ENCODE data around the gene MRTO4. TPM values are rescaled to one million over a fixed set of nuclear protein-coding genes. Genes with fewer than 3 reads are reported as not detected.

The MRTO4 gene
- total and polyA plus RNA-seq, 9 of the 15 experiments (the other 6 are each of a cell fraction or from before 2014, with no cell fraction given), result 62.0 to 173 (median 146) TPM

DNA sequence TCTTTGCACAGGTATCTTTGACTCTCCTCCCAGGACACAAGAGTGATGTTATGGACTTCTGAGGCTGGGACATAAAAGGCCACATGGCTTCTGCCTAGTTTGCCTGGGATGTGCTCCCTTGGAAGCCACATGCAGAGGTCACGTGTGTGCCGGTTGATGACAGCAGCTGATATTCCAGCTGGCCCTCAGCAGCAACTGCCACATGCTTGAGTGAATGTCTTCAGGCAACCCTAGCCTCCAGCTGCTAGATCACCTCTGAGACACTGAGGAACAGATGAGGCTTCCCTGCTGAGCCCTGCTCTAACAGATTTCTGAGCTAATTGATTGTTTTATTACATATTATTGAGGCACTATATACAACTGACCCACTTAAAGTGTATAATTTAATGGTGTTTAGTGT lies 48.6 kb downstream of the MRTO4 start (continued):
- TF ChIP-seq ZNF274 (IDR thresholded peaks at IDR 0.05; ENCODE audit: borderline replicate concordance, low read depth, low read length), result no peak
- no peak for TF ChIP-seq CBX2 (IDR thresholded peaks at IDR 0.05; ENCODE audit: insufficient read depth, low read length, poor library complexity, severe bottlenecking)
- no peak for TF ChIP-seq SIRT6 (IDR thresholded peaks at IDR 0.05; ENCODE audit: low read depth, low read length)
- TF ChIP-seq PTRF (tag; IDR thresholded peaks at IDR 0.05), result no peak
- TF ChIP-seq, protein P1, sequence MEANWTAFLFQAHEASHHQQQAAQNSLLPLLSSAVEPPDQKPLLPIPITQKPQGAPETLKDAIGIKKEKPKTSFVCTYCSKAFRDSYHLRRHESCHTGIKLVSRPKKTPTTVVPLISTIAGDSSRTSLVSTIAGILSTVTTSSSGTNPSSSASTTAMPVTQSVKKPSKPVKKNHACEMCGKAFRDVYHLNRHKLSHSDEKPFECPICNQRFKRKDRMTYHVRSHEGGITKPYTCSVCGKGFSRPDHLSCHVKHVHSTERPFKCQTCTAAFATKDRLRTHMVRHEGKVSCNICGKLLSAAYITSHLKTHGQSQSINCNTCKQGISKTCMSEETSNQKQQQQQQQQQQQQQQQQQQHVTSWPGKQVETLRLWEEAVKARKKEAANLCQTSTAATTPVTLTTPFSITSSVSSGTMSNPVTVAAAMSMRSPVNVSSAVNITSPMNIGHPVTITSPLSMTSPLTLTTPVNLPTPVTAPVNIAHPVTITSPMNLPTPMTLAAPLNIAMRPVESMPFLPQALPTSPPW (CRISPR knock-in tag; IDR thresholded peaks at IDR 0.05), result no peak
- no peak for TF ChIP-seq ZNF655 (CRISPR knock-in tag; IDR thresholded peaks at IDR 0.05)
- no peak for TF ChIP-seq ZNF696 (CRISPR knock-in tag; conservative IDR thresholded peaks at IDR 0.05)
- TF ChIP-seq PTBP1 (IDR thresholded peaks at IDR 0.05; ENCODE audit: low read depth, low read length), result no peak
- TF ChIP-seq FIP1L1 (IDR thresholded peaks at IDR 0.05; ENCODE audit: low read depth, low read length, poor library complexity, severe bottlenecking), result no peak
- TF ChIP-seq ZNF57 (CRISPR knock-in tag; IDR thresholded peaks at IDR 0.05), result no peak
- TF ChIP-seq TGIF2 (CRISPR knock-in tag; IDR thresholded peaks at IDR 0.05), result no peak
- TF ChIP-seq OTX1 (CRISPR knock-in tag; IDR thresholded peaks at IDR 0.05), result no peak
- TF ChIP-seq THRB (CRISPR knock-in tag; conservative IDR thresholded peaks at IDR 0.05), result no peak
- TF ChIP-seq KAT7 (CRISPR knock-in tag; IDR thresholded peaks at IDR 0.05; ENCODE audit: borderline replicate concordance), result no peak
- TF ChIP-seq MEF2A (IDR thresholded peaks at IDR 0.05; ENCODE audit: control insufficient read depth, low read depth, low read length), result no peak
- TF ChIP-seq, protein P2, sequence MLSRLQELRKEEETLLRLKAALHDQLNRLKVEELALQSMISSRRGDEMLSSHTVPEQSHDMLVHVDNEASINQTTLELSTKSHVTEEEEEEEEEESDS (CRISPR knock-in tag; IDR thresholded peaks at IDR 0.05), result no peak
- TF ChIP-seq ZNF280B (CRISPR knock-in tag; IDR thresholded peaks at IDR 0.05), result no peak
- TF ChIP-seq ZNF717 (CRISPR knock-in tag; IDR thresholded peaks at IDR 0.05), result no peak
- no peak for TF ChIP-seq DLX4 (CRISPR knock-in tag; IDR thresholded peaks at IDR 0.05)
- TF ChIP-seq ZNF316 (IDR thresholded peaks at IDR 0.05), result no peak
- no peak for TF ChIP-seq ZBTB1 (CRISPR knock-in tag; IDR thresholded peaks at IDR 0.05; ENCODE audit: borderline replicate concordance, low read depth)
- TF ChIP-seq IFI16 (CRISPR knock-in tag; IDR thresholded peaks at IDR 0.05), result no peak

Data from K562 (cell line).